Right lobe of liver (tissue), 4 donors: ENCODE data around the gene CORO7.

Experiments
- POLR2A ChIP-seq: fragments of 450-650 bp; IDR thresholded peaks from one replicate; pipeline ENCODE4 v1.6.1; 2017; ENCODE audit warnings: antibody characterized with exemption, mild to moderate bottlenecking
- TF ChIP-seq, protein P1 (sequence below), 4 donors: fragments of 200-600 bp in 3 of 4; fragments of 450-650 bp in 1 of 4; IDR thresholded peaks; one replicate each; pipeline versions ENCODE4 v1.5.1 to v1.8.0; 2016 to 2022; ENCODE audit warnings: antibody characterized with exemption in 4 of 4, mild to moderate bottlenecking in 2 of 4
- donor health status: DM: no; HTN: no; CAD: no.
- donor health status: DM: no; HTN: no; CAD: no.
- donor health status: DM: no; HTN: yes; CAD: no.

DNA sequence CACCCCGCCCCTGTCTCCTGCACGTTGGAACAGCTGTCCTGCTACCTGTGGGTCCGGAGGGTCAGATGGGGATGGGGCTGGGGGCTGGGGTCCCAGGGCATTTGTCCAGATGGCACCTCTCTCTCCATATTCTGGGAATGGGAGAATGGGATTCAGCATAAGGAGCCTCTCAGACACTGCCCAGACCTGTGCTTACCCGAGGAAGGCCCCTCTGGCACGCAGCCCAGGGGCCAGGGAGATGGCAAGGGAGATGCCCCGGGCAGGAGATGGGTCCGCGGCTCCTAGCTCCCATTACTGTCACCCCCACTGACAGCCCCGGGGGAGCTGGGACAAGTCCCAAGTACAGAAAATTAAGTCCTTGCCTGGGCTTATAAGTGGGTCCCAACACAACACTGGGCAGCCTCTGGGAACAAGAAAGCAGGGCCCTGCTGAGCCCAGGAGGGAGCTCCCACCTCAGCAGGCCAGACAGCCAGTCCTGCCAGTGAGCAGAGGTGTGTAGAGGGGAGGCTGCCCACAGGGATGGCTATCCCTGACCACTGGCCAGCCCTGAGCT is 43.0 kb downstream of the CORO7 start:
- TF ChIP-seq, protein P1, sequence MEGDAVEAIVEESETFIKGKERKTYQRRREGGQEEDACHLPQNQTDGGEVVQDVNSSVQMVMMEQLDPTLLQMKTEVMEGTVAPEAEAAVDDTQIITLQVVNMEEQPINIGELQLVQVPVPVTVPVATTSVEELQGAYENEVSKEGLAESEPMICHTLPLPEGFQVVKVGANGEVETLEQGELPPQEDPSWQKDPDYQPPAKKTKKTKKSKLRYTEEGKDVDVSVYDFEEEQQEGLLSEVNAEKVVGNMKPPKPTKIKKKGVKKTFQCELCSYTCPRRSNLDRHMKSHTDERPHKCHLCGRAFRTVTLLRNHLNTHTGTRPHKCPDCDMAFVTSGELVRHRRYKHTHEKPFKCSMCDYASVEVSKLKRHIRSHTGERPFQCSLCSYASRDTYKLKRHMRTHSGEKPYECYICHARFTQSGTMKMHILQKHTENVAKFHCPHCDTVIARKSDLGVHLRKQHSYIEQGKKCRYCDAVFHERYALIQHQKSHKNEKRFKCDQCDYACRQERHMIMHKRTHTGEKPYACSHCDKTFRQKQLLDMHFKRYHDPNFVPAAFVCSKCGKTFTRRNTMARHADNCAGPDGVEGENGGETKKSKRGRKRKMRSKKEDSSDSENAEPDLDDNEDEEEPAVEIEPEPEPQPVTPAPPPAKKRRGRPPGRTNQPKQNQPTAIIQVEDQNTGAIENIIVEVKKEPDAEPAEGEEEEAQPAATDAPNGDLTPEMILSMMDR (IDR thresholded peaks at IDR 0.05) = no peak
- TF ChIP-seq POLR2A = no peak
